ENCODE results near the gene GPR153.
A peak's percentile ranks its signal among the peaks of the same experiment; 100 is the strongest.

DNA sequence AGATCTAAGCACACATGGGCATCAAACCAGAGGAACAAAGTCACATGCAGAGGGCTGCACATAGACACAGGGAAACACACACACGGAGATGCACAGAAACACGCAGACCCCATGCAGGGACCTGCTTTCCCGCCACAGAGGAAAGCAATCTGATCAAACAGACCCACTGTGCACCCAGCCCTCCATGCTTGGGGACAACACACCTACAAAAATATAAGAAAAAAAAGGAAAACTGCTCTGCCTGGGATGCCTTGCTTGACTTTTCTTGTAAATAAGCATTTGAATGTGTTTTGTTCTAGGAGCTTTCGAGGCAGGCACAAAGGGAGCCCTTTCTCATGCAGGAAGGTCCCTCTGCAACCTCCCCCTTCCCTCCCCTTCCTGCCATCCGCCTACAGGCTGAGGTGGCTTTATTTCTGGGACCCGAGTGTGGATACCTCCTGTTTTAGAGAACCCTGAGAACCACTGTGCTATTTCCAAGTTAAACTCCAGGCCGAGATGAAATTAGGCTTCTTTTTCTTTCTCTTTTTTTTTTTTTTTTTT, 21.6 kb downstream of the GPR153 start:
- TF ChIP-seq TBP (IDR thresholded peaks at IDR 0.05; ENCODE audit: low read depth, low read length) (peak; percentile 52; the same call in 1 of the 2 replicates), EP300 (IDR thresholded peaks at IDR 0.05; ENCODE audit: borderline replicate concordance in 1 of 2, low read depth in 2 of 2, low read length in 2 of 2) (no peak), POLR2A (IDR thresholded peaks at IDR 0.05; ENCODE audit: control extremely low read depth in 1 of 2, low read depth in 2 of 2, low read length in 2 of 2) (0 out of 3 replicates have a peak, but pooled peaks of 1 of the 2 experiments have one; percentile 19), CTCF (IDR thresholded peaks at IDR 0.05; ENCODE audit: control extremely low read depth in 1 of 3, insufficient read depth in 1 of 3, low read depth in 1 of 3, low read length in 3 of 3) (no peak), POLR2AphosphoS5 (IDR thresholded peaks at IDR 0.05; ENCODE audit: low read depth, low read length) (0 out of 2 replicates have a peak, but pooled peaks have one; percentile 26), SIN3A (conservative IDR thresholded peaks at IDR 0.05 in 1 of 2, IDR thresholded peaks at IDR 0.05 in 1 of 2; ENCODE audit: low read depth in 1 of 2, low read length in 2 of 2) (peak in 1 of 2 experiments; percentile 56; a peak in 1 of 4 replicates), SIX5 (IDR thresholded peaks at IDR 0.05; ENCODE audit: low read depth, low read length) (no peak), TCF12 (IDR thresholded peaks at IDR 0.05; ENCODE audit: low read depth, low read length) (no peak)
- TF ChIP-seq, protein P1, sequence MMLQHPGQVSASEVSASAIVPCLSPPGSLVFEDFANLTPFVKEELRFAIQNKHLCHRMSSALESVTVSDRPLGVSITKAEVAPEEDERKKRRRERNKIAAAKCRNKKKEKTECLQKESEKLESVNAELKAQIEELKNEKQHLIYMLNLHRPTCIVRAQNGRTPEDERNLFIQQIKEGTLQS (IDR thresholded peaks at IDR 0.05; ENCODE audit: insufficient read depth, low read depth, low read length) = no peak

Measured in H1 (cell line).